HG03095 (cell line): ENCODE data around the gene TSEN2.
"Not testable (repeated sequence)": the region's sequence is repeated elsewhere in the genome, so short reads cannot be mapped to it uniquely, and the experiment has no call there.

Source experiments
- ATAC-seq: cut with Tn5 transposase; IDR thresholded peaks from one replicate; pipeline ENCODE4 v1.9.1; 2021; ENCODE audit warnings: moderate library complexity; ENCODE audit not compliant: unreplicated experiment

The TSEN2 gene

GRCh38 chr3:12471241-12471640, 13.0 kb upstream of the TSEN2 start:
- ATAC-seq, result no peak

- ATAC-seq, result no peak
These were observed 12.2 kb upstream of the TSEN2 start for GRCh38 chr3:12472000-12472610.

GRCh38 chr3:12472796-12473195, 11.5 kb upstream of the TSEN2 start:
- no peak for ATAC-seq

- ATAC-seq, result no peak
These were observed 10.8 kb upstream of the TSEN2 start for GRCh38 chr3:12473511-12473910.

- no peak for ATAC-seq
These were observed 7.9 kb upstream of the TSEN2 start for GRCh38 chr3:12476238-12476897.

GRCh38 chr3:12477256-12477655, 7.0 kb upstream of the TSEN2 start:
- ATAC-seq, result no peak

GRCh38 chr3:12478326-12478725, 6.0 kb upstream of the TSEN2 start:
- no peak for ATAC-seq

GRCh38 chr3:12479198-12479597, 5.1 kb upstream of the TSEN2 start:
- ATAC-seq, result not testable (repeated sequence)

- no peak for ATAC-seq
These were observed 4.3 kb upstream of the TSEN2 start for GRCh38 chr3:12479919-12480427.

- ATAC-seq, result no peak
These were observed 870 bp upstream of the TSEN2 start for GRCh38 chr3:12483410-12483809.

GRCh38 chr3:12483872-12484197, 445 bp upstream of the TSEN2 start:
- ATAC-seq, result no peak

GRCh38 chr3:12484983-12485327, 675 bp downstream of the TSEN2 start:
- no peak for ATAC-seq

GRCh38 chr3:12486001-12486400, 1.7 kb downstream of the TSEN2 start:
- ATAC-seq, result no peak

GRCh38 chr3:12486916-12487315, 2.6 kb downstream of the TSEN2 start:
- no peak for ATAC-seq

GRCh38 chr3:12487336-12487735, 3.1 kb downstream of the TSEN2 start:
- no peak for ATAC-seq

- ATAC-seq, result no peak
These were observed 3.5 kb downstream of the TSEN2 start for GRCh38 chr3:12487786-12488185.

- ATAC-seq, result no peak
These were observed 5.1 kb downstream of the TSEN2 start for GRCh38 chr3:12489368-12489767.

GRCh38 chr3:12489832-12490231, 5.6 kb downstream of the TSEN2 start:
- no peak for ATAC-seq

GRCh38 chr3:12490547-12490946, 6.3 kb downstream of the TSEN2 start:
- ATAC-seq, result no peak

GRCh38 chr3:12495749-12496452, 11.6 kb downstream of the TSEN2 start:
- no peak for ATAC-seq

- no peak for ATAC-seq
These were observed 12.1 kb downstream of the TSEN2 start for GRCh38 chr3:12496453-12496761.

- ATAC-seq, result no peak
These were observed 15.2 kb downstream of the TSEN2 start for GRCh38 chr3:12499474-12499873.
